B cell (primary cell): ENCODE measurements around the gene CCDC116. TPM values are rescaled to one million over a fixed set of nuclear protein-coding genes. Genes with fewer than 3 reads are reported as not detected.
A peak's percentile ranks its signal among the peaks of the same experiment; 100 is the strongest.

ENCODE experiments used
- ATAC-seq: fragments of 200-7000 bp; cut with Tn5 transposase; one replicate; pipeline ENCODE4 v1.10.0; 2021; ENCODE audit warnings: low read depth, mild to moderate bottlenecking, moderate number of reproducible peaks, moderate library complexity
- CTCF ChIA-PET: fragments of 350-600 bp; sonication (Branson Sonifier 250); formaldehyde crosslinking; loops from one replicate; lab custom pipeline; 2021; ENCODE audit warnings: antibody characterized with exemption, inconsistent platforms; lab: Charles Lee
- POLR2A ChIA-PET: fragments of 350-600 bp; sonication (Branson Sonifier 250); formaldehyde crosslinking; loops from one replicate; lab custom pipeline; 2021; ENCODE audit warnings: antibody characterized with exemption; lab: Charles Lee
- DNase-seq: peaks from one replicate; pipeline ENCODE4 v3.0.0; 2013
- H2AFZ ChIP-seq: 2 replicates; pipeline ENCODE4 v1.6.1; 2012; ENCODE audit warnings: mild to moderate bottlenecking, low read depth, low read length; ENCODE audit not compliant: insufficient read depth, poor library complexity, severe bottlenecking
- H3K27ac ChIP-seq, 2 donors: 1 replicate in 1 of 2; 2 replicates in 1 of 2; pipeline ENCODE4 v1.5.1; 2012 to 2013; ENCODE audit warnings: low read length in 2 of 2, mild to moderate bottlenecking in 2 of 2, moderate library complexity in 1 of 2
- H3K27me3 ChIP-seq, 4 experiments: fragments of 200-600 bp in 1 of 4; sonication (generic) in 1 of 4; replicated peaks in 1 of 4; 1 replicate in 2 of 4; 2 replicates in 2 of 4; pipeline versions ENCODE4 v1.6.1 to v1.7.0; 2013 to 2016; ENCODE audit warnings: low read length in 3 of 4, mild to moderate bottlenecking in 2 of 4, mixed read lengths in 1 of 4, moderate library complexity in 1 of 4; ENCODE audit not compliant: insufficient read depth in 4 of 4, control insufficient read depth in 3 of 4; ENCODE audit errors: control extremely low read depth in 1 of 4
- H3K36me3 ChIP-seq, 2 experiments: replicated peaks in 1 of 2; 1 replicate in 1 of 2; 2 replicates in 1 of 2; pipeline versions ENCODE4 v1.6.1 to v1.7.1; 2013; ENCODE audit warnings: low read length in 1 of 2; ENCODE audit not compliant: insufficient read depth in 2 of 2, control insufficient read depth in 1 of 2; ENCODE audit errors: control extremely low read depth in 1 of 2, extremely low read depth in 1 of 2
- H3K4me1 ChIP-seq, 2 donors: fragments of 200-600 bp in 1 of 2; sonication (generic) in 1 of 2; 1 replicate in 1 of 2; 2 replicates in 1 of 2; pipeline versions ENCODE4 v1.5.1 to v1.6.1; 2013 to 2017; ENCODE audit warnings: low read length in 2 of 2; ENCODE audit not compliant: control insufficient read depth in 2 of 2, insufficient read depth in 2 of 2
- H3K4me2 ChIP-seq: replicated peaks from 2 replicates; pipeline ENCODE3; 2012; ENCODE audit warnings: mild to moderate bottlenecking, low read depth, low read length; ENCODE audit not compliant: poor library complexity, severe bottlenecking
- H3K4me3 ChIP-seq, 5 experiments: fragments of 200-600 bp in 1 of 5; sonication (generic) in 1 of 5; 1 replicate in 3 of 5; 2 replicates in 2 of 5; pipeline versions ENCODE4 v1.5.1 to v1.7.0; 2011 to 2016; ENCODE audit warnings: low read length in 4 of 5, mild to moderate bottlenecking in 4 of 5, low read depth in 2 of 5, control low read depth in 1 of 5, moderate library complexity in 1 of 5; ENCODE audit not compliant: insufficient read depth in 1 of 5; ENCODE audit errors: control extremely low read depth in 1 of 5, extremely low read depth in 1 of 5
- H3K79me2 ChIP-seq: fragments of 200-600 bp; sonication (generic); one replicate; pipeline ENCODE4 v1.6.0; 2016; ENCODE audit warnings: low read length; ENCODE audit not compliant: control insufficient read depth, insufficient read depth
- H3K9ac ChIP-seq: fragments of 200-600 bp; sonication (generic); 2 replicates; pipeline ENCODE4 v1.6.1; 2017; ENCODE audit warnings: mild to moderate bottlenecking, low read length, moderate library complexity
- H3K9me3 ChIP-seq, 3 donors: one replicate each; pipeline versions ENCODE4 v1.6.1 to v1.7.1; 2013; ENCODE audit warnings: low read length in 2 of 3; ENCODE audit not compliant: control insufficient read depth in 2 of 3, insufficient read depth in 1 of 3; ENCODE audit errors: control extremely low read depth in 1 of 3
- H4K20me1 ChIP-seq: 2 replicates; pipeline ENCODE4 v1.6.0; 2012; ENCODE audit warnings: mild to moderate bottlenecking, low read length; ENCODE audit not compliant: insufficient read depth, control insufficient read depth, poor library complexity, severe bottlenecking
- H3K27ac Mint-ChIP-seq: one replicate; pipeline ENCODE4 v1.8.0; 2021; ENCODE audit warnings: mixed read lengths
- H3K27me3 Mint-ChIP-seq: one replicate; pipeline ENCODE4 v1.8.0; 2021; ENCODE audit warnings: mixed read lengths
- H3K4me1 Mint-ChIP-seq: one replicate; pipeline ENCODE4 v1.8.0; 2021; ENCODE audit warnings: mixed read lengths
- H3K4me3 Mint-ChIP-seq: one replicate; pipeline ENCODE4 v1.8.0; 2021; ENCODE audit warnings: mixed read lengths
- H3K9me3 Mint-ChIP-seq: one replicate; pipeline ENCODE4 v1.8.0; 2022; ENCODE audit warnings: mixed read lengths; ENCODE audit not compliant: insufficient read depth
- EZH2 ChIP-seq: IDR thresholded peaks from 2 replicates; pipeline ENCODE4 v1.6.1; 2012; ENCODE audit warnings: borderline replicate concordance, low read depth, mild to moderate bottlenecking, moderate library complexity, low read length; ENCODE audit not compliant: insufficient read depth, poor library complexity, severe bottlenecking
- WGBS: methylation state at CpG from one replicate; pipeline ENCODE4 v1.1.5; 2013; ENCODE audit warnings: missing lambda C conversion rate; ENCODE audit not compliant: insufficient coverage; 5-methylcytosine and 5-hydroxymethylcytosine counted together
- intact Hi-C: fragments of 100-400 bp; cut with micrococcal nuclease; formaldehyde crosslinking; loops from one replicate; pipeline ENCODE4 v1.10.0; 2022
- polyA plus RNA-seq: library from polyadenylated mRNA; depleted of rRNA; stranded (reverse); fragments of >200 nt; gene quantifications from 2 replicates; pipeline ENCODE4 v1.2.3, GENCODE V29; 2012
- total RNA-seq, 2 donors: library from RNA; stranded (reverse); fragments of 120-200 nt in 1 of 2; gene quantifications; 1 replicate in 1 of 2; 2 replicates in 1 of 2; pipeline versions ENCODE4 v1.2.3 to v1.2.4, GENCODE V29; 2013 to 2022
- TF ChIP-seq, protein P1 (sequence below): fragments of 200-600 bp; IDR thresholded peaks from one replicate; pipeline ENCODE4 v1.8.0; 2022; ENCODE audit warnings: antibody characterized with exemption, mild to moderate bottlenecking

Gene CCDC116
- total and polyA plus RNA-seq, 2 donors (not counting 1 experiment from before 2014, with no cell fraction given): 0.52 to 0.55 TPM

DNA sequence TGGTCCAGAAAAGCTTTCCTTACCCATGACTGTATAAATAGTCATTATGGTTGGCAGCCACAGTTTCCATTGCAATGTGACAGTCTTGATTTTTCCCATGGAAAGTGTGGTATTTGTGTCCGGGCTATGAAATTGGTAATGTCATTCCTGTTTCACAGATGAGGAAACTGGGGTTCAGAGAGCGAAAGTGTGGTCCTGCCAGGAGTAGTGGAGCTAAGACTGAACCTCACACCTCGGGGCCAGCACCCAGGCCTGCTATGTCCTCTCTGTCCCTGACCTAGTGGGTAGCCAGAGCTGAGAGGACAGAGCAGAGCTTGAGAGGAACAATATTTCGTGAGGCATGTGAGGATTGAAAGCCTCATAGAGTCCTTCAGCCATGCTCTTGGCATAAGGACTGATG is 1.5 kb upstream of the CCDC116 start:
- Histone ChIP-seq H3K27me3 (no peaks in the 10 kb centered on the region), H3K9me3 (peaks cover 0 to 16% (median 0%) of the 10 kb centered on the region in 3 donors), H3K4me3 (no peak overlapping the region), H4K20me1 (peaks cover 44% of the 10 kb centered on the region), H3K79me2 (peaks cover 39% of the 10 kb centered on the region), H3K4me2 (no peak overlapping the region), H3K4me1 (peaks cover 23 to 39% of the 10 kb centered on the region in 2 donors), H2AFZ (no peak overlapping the region), H3K9ac (no peak overlapping the region), H3K36me3 (peaks cover 0 to 22% of the 10 kb centered on the region in 2 experiments), H3K27ac (no peak overlapping the region)
- ChIA-PET POLR2A (interaction anchor here (0.7 kb wide), 2 partner anchors 617 to 1438 kb away, joined by 5 to 11 read pairs; no protein-coding TSS in a partner anchor), CTCF (interaction anchor here (1.0 to 11.1 kb wide), 4 partner anchors 9 to 67 kb away, joined by 3 to 168 read pairs (median 4); partner anchors contain the start of gene SDF2L1)
- Mint-ChIP-seq H3K27me3 (no peaks in the 10 kb centered on the region), H3K27ac (peak overlapping the region; percentile 18), H3K4me1 (peaks cover 37% of the 10 kb centered on the region), H3K9me3 (no peaks in the 10 kb centered on the region), H3K4me3 (peak overlapping the region; percentile 12)
- no peak for ATAC-seq
- TF ChIP-seq, protein P1, sequence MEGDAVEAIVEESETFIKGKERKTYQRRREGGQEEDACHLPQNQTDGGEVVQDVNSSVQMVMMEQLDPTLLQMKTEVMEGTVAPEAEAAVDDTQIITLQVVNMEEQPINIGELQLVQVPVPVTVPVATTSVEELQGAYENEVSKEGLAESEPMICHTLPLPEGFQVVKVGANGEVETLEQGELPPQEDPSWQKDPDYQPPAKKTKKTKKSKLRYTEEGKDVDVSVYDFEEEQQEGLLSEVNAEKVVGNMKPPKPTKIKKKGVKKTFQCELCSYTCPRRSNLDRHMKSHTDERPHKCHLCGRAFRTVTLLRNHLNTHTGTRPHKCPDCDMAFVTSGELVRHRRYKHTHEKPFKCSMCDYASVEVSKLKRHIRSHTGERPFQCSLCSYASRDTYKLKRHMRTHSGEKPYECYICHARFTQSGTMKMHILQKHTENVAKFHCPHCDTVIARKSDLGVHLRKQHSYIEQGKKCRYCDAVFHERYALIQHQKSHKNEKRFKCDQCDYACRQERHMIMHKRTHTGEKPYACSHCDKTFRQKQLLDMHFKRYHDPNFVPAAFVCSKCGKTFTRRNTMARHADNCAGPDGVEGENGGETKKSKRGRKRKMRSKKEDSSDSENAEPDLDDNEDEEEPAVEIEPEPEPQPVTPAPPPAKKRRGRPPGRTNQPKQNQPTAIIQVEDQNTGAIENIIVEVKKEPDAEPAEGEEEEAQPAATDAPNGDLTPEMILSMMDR: no peak
- TF ChIP-seq EZH2: no peak
- intact Hi-C loops: loop anchor here (5.0 kb wide), 1 partner anchor 44 kb away; no protein-coding TSS in a partner anchor
- peak; percentile 7 for DNase-seq
- WGBS: 94% methylated on average over 4 of the region's 4 CpGs

DNA sequence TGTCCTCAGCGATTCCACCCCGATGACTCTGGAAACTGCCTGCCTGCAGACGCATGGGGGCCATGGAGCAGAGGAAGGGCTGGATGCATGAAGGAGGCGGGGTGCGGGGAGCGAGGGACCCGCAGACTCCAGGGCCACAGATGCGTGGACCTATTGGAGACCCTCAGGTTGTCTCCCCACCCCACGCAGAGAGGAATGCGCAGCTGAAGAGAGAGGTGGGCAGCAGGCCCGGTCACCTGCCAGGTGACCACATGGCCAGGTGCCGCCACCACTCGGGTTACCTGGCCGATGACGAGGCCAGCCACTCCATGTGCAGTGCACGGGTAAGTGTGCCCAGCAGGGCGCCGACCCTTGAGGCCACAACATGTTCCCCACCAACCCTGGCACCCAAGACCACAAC is 371 bp downstream of the CCDC116 start:
- peaks cover 0 to 6% of the 10 kb centered on the region in 2 experiments for H3K36me3 ChIP-seq
- H3K4me1 ChIP-seq: peaks cover 13 to 26% of the 10 kb centered on the region in 2 donors
- no peak overlapping the region for H3K9ac ChIP-seq
- peaks cover 20% of the 10 kb centered on the region for H3K79me2 ChIP-seq
- CTCF ChIA-PET: interaction anchor here (0.9 to 11.1 kb wide), 2 partner anchors 10 to 11 kb away, joined by 3 to 168 read pairs; partner anchors contain the start of gene SDF2L1
- ATAC-seq (no peak), DNase-seq (no peak)
- no peak overlapping the region for H3K4me3 ChIP-seq
- H2AFZ ChIP-seq: no peak overlapping the region
- no peaks in the 10 kb centered on the region for H3K27me3 ChIP-seq
- Mint-ChIP-seq H3K4me3 (no peak overlapping the region), H3K27ac (no peak overlapping the region), H3K9me3 (no peaks in the 10 kb centered on the region), H3K4me1 (peaks cover 24% of the 10 kb centered on the region), H3K27me3 (no peaks in the 10 kb centered on the region)
- POLR2A ChIA-PET: interaction anchor here (1.0 kb wide), 1 partner anchor 9 kb away, joined by 6 read pairs; the partner anchor contains the start of gene SDF2L1
- peaks cover 25% of the 10 kb centered on the region for H4K20me1 ChIP-seq
- H3K27ac ChIP-seq: no peak overlapping the region
- WGBS: 98% methylated on average over 18 of the region's 18 CpGs
- intact Hi-C loops: loop anchor here (5.0 kb wide), 1 partner anchor 46 kb away; no protein-coding TSS in a partner anchor
- peaks cover 0 to 16% (median 0%) of the 10 kb centered on the region in 3 donors for H3K9me3 ChIP-seq
- peak overlapping the region; percentile 11 for H3K4me2 ChIP-seq
- TF ChIP-seq, protein P1: no peak
- TF ChIP-seq EZH2: no peak
